ENCODE results near the gene MGP. TPM values are rescaled to one million over a fixed set of nuclear protein-coding genes. Genes with fewer than 3 reads are reported as not detected.

Gene MGP
- total RNA-seq, 1 donor from 2014 or later, result 5.5 TPM

- ATAC-seq, result no peak
- no peak for DNase-seq (ENCODE audit: low spot score)
These were observed 16.6 kb downstream of the MGP start for GRCh38 chr12:14868916-14869506.

GRCh38 chr12:14860490-14860889 lies 25.2 kb downstream of the MGP start:
- ATAC-seq (no peak), DNase-seq (ENCODE audit: low spot score) (no peak)

- no peak for DNase-seq (ENCODE audit: low spot score)
- no peak for ATAC-seq
These were observed 27.1 kb downstream of the MGP start for GRCh38 chr12:14858513-14858912.

- DNase-seq (ENCODE audit: low spot score) (no peak), ATAC-seq (peak; percentile 34)
These were observed 31.0 kb downstream of the MGP start for GRCh38 chr12:14854586-14855183.

GRCh38 chr12:14853961-14854360 lies 31.7 kb downstream of the MGP start:
- no peak for ATAC-seq

GRCh38 chr12:14852880-14853279 lies 32.8 kb downstream of the MGP start:
- ATAC-seq (no peak), DNase-seq (ENCODE audit: low spot score) (no peak)

More at GRCh38 chr12:14853961-14854360, 31.7 kb downstream of the MGP start:
- no peak for DNase-seq (ENCODE audit: low spot score)

- ATAC-seq, result peak; percentile 44
- no peak for DNase-seq (ENCODE audit: low spot score)
These were observed 34.6 kb downstream of the MGP start for GRCh38 chr12:14850929-14851663.

GRCh38 chr12:14849661-14850060 lies 36.0 kb downstream of the MGP start:
- no peak for DNase-seq (ENCODE audit: low spot score)
- ATAC-seq, result no peak

GRCh38 chr12:14846876-14847580 lies 38.6 kb downstream of the MGP start:
- DNase-seq (ENCODE audit: low spot score), result no peak
- no peak for ATAC-seq

GRCh38 chr12:14846042-14846587 lies 39.5 kb downstream of the MGP start:
- DNase-seq (ENCODE audit: low spot score) (no peak), ATAC-seq (no peak)

- ATAC-seq, result peak; percentile 37
- DNase-seq (ENCODE audit: low spot score), result no peak
These were observed 40.3 kb downstream of the MGP start for GRCh38 chr12:14845350-14845750.

GRCh38 chr12:14844401-14844800 lies 41.3 kb downstream of the MGP start:
- ATAC-seq, result no peak

GRCh38 chr12:14843425-14843887 lies 42.2 kb downstream of the MGP start, which contains the start of gene ART4:
Gene ART4, minus strand, starts transcription at chr12:14843526. Its CDS starts 413 bp downstream, at chr12:14843113.
- ATAC-seq (peak; percentile 76), DNase-seq (ENCODE audit: low spot score) (peak; percentile 93)

More at GRCh38 chr12:14844401-14844800, 41.3 kb downstream of the MGP start:
- no peak for DNase-seq (ENCODE audit: low spot score)

- DNase-seq (ENCODE audit: low spot score) (no peak), ATAC-seq (peak; percentile 54)
These were observed 43.3 kb downstream of the MGP start for GRCh38 chr12:14842315-14842714.

- ATAC-seq (peak; percentile 78), DNase-seq (ENCODE audit: low spot score) (peak; percentile 87)
These were observed 43.9 kb downstream of the MGP start for GRCh38 chr12:14841761-14842160.

- DNase-seq (ENCODE audit: low spot score) (no peak), ATAC-seq (peak; percentile 22)
These were observed 45.0 kb downstream of the MGP start for GRCh38 chr12:14840616-14841015.

- DNase-seq (ENCODE audit: low spot score) (no peak), ATAC-seq (no peak)
These were observed 46.4 kb downstream of the MGP start for GRCh38 chr12:14839262-14839661.

- ATAC-seq (no peak), DNase-seq (ENCODE audit: low spot score) (no peak)
These were observed 49.1 kb downstream of the MGP start for GRCh38 chr12:14836336-14837210.

GRCh38 chr12:14834509-14834908 lies 51.1 kb downstream of the MGP start:
- ATAC-seq (no peak), DNase-seq (ENCODE audit: low spot score) (no peak)

- peak; percentile 24 for ATAC-seq
- DNase-seq (ENCODE audit: low spot score), result no peak
These were observed 51.7 kb downstream of the MGP start for GRCh38 chr12:14833952-14834351.

All from left lobe of liver (tissue), 2 donors.